Activated CD8-positive, alpha-beta T cell treated with anti-CD3 and anti-CD28 coated beads for 36 hours (primary cell): ENCODE data around the gene SAP30BP. TPM values are rescaled to one million over a fixed set of nuclear protein-coding genes. Genes with fewer than 3 reads are reported as not detected.

Experiments used
- ATAC-seq: fragments of 200-7000 bp; cut with Tn5 transposase; one replicate; pipeline ENCODE4 v1.10.0; 2021; ENCODE audit warnings: mild to moderate bottlenecking, moderate library complexity
- CTCF ChIA-PET: fragments of 350-600 bp; sonication (Branson Sonifier 250); formaldehyde crosslinking; loops from one replicate; lab custom pipeline; 2021; ENCODE audit warnings: antibody characterized with exemption; lab: Charles Lee
- POLR2A ChIA-PET: fragments of 350-600 bp; sonication (Branson Sonifier 250); formaldehyde crosslinking; loops from one replicate; lab custom pipeline; 2021; ENCODE audit warnings: antibody characterized with exemption; lab: Charles Lee
- DNase-seq: peaks from one replicate; pipeline ENCODE4 v3.0.0-alpha.2; 2020
- H3K27ac Mint-ChIP-seq: one replicate; pipeline ENCODE4 v1.8.0; 2021; ENCODE audit warnings: mild to moderate bottlenecking, mixed read lengths
- H3K27me3 Mint-ChIP-seq: one replicate; pipeline ENCODE4 v1.8.0; 2021; ENCODE audit warnings: mixed read lengths
- H3K36me3 Mint-ChIP-seq: one replicate; pipeline ENCODE4 v1.8.0; 2021; ENCODE audit warnings: low read depth, mixed read lengths
- H3K4me1 Mint-ChIP-seq: one replicate; pipeline ENCODE4 v1.8.0; 2021; ENCODE audit warnings: low read depth, mixed read lengths
- H3K4me3 Mint-ChIP-seq: one replicate; pipeline ENCODE4 v1.8.0; 2021; ENCODE audit warnings: mild to moderate bottlenecking, moderate library complexity, mixed read lengths
- H3K9me3 Mint-ChIP-seq: one replicate; pipeline ENCODE4 v1.8.0; 2021; ENCODE audit warnings: mixed read lengths
- CTCF ChIP-seq: fragments of 200-600 bp; IDR thresholded peaks from one replicate; pipeline ENCODE4 v1.8.0; 2022; ENCODE audit warnings: antibody characterized with exemption, mild to moderate bottlenecking
- intact Hi-C: fragments of 100-400 bp; cut with micrococcal nuclease; formaldehyde crosslinking; loops from one replicate; pipeline ENCODE4 v1.10.0; 2022
- total RNA-seq, 2 experiments: library from RNA; stranded (reverse); gene quantifications; one replicate each; pipeline ENCODE4 v1.2.3, GENCODE V29; 2021

The SAP30BP gene
- total RNA-seq, 2 experiments from 2014 or later, result 73.0 to 75.8 TPM

- peaks cover 6% of the 10 kb centered on the region for H3K4me1 Mint-ChIP-seq
- ATAC-seq, result peak; percentile 95
- no peaks in the 10 kb centered on the region for H3K36me3 Mint-ChIP-seq
- DNase-seq, result peak; percentile 74
- ChIA-PET CTCF (interaction anchor here (0.6 to 22.4 kb wide), 6 partner anchors 11 to 137 kb away, joined by 3 to 217 read pairs (median 4); partner anchors contain the start of gene SMIM5), POLR2A (interaction anchor here (1.0 kb wide), 1 partner anchor 40 kb away, joined by 3 read pairs; no protein-coding TSS in a partner anchor)
- H3K9me3 Mint-ChIP-seq, result no peaks in the 10 kb centered on the region
- intact Hi-C loops, result no loop called here
- H3K27me3 Mint-ChIP-seq, result peaks cover 2% of the 10 kb centered on the region
- H3K4me3 Mint-ChIP-seq, result no peak overlapping the region
- H3K27ac Mint-ChIP-seq, result peak overlapping the region; percentile 65
- TF ChIP-seq CTCF, result no peak
Measured at GRCh38 chr17:75738218-75738802, 71.2 kb downstream of the SAP30BP start.

- Mint-ChIP-seq H3K27ac (no peak overlapping the region), H3K27me3 (peaks cover 2% of the 10 kb centered on the region), H3K9me3 (no peaks in the 10 kb centered on the region), H3K36me3 (no peaks in the 10 kb centered on the region), H3K4me3 (no peak overlapping the region), H3K4me1 (peaks cover 6% of the 10 kb centered on the region)
- no peak for TF ChIP-seq CTCF
- ChIA-PET CTCF (interaction anchor here (1.5 to 22.4 kb wide), 3 partner anchors 10 to 106 kb away, joined by 3 to 217 read pairs (median 14); partner anchors contain the start of gene SMIM5), POLR2A (no interaction called here)
- ATAC-seq (no peak), DNase-seq (no peak)
- intact Hi-C loops, result no loop called here
Measured at GRCh38 chr17:75739174-75739573, 72.0 kb downstream of the SAP30BP start.

DNA sequence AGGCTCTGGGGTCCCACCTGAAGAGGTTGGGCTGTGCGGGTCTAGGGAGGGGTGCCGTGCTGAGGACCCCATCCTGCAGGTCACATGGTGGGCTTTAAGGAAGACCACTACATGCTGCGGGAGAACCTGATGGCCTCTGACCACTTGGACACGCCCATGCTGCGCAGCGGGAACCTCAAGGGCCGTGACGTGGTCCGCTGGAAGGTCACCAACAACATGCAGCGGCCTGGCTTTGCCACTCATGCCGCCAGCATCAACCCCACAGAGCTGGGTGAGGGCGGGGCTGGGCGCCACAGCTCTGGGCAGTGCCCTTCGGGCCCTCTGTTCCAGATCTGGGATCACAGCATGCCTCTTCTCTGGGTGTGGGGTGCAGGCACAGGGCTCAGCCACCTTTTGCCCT is 72.7 kb downstream of the SAP30BP start:
- POLR2A ChIA-PET, result interaction anchor here (0.6 kb wide), 1 partner anchor 64 kb away, joined by 3 read pairs; no protein-coding TSS in a partner anchor
- no peaks in the 10 kb centered on the region for H3K9me3 Mint-ChIP-seq
- H3K36me3 Mint-ChIP-seq, result no peaks in the 10 kb centered on the region
- intact Hi-C loops, result no loop called here
- ATAC-seq, result no peak
- no peak for DNase-seq
- H3K27me3 Mint-ChIP-seq, result peaks cover 2% of the 10 kb centered on the region
- H3K27ac Mint-ChIP-seq, result no peak overlapping the region
- no peak overlapping the region for H3K4me3 Mint-ChIP-seq
- peaks cover 4% of the 10 kb centered on the region for H3K4me1 Mint-ChIP-seq
- TF ChIP-seq CTCF, result no peak
- CTCF ChIA-PET, result interaction anchor here (1.4 to 22.4 kb wide), 2 partner anchors 10 to 106 kb away, joined by 6 to 217 read pairs; partner anchors contain the start of gene SMIM5

GRCh38 chr17:75740215-75740614 is 73.1 kb downstream of the SAP30BP start:
- DNase-seq (no peak), ATAC-seq (no peak)
- H3K4me1 Mint-ChIP-seq, result peaks cover 4% of the 10 kb centered on the region
- no peak overlapping the region for H3K4me3 Mint-ChIP-seq
- CTCF ChIA-PET, result interaction anchor here (1.4 to 22.4 kb wide), 3 partner anchors 9 to 107 kb away, joined by 5 to 217 read pairs (median 6); partner anchors contain the start of gene SMIM5
- H3K36me3 Mint-ChIP-seq, result no peaks in the 10 kb centered on the region
- POLR2A ChIA-PET, result interaction anchor here (0.6 kb wide), 1 partner anchor 64 kb away, joined by 3 read pairs; no protein-coding TSS in a partner anchor
- no peaks in the 10 kb centered on the region for H3K9me3 Mint-ChIP-seq
- intact Hi-C loops, result no loop called here
- no peak overlapping the region for H3K27ac Mint-ChIP-seq
- H3K27me3 Mint-ChIP-seq, result peaks cover 2% of the 10 kb centered on the region
- no peak for TF ChIP-seq CTCF

- DNase-seq, result no peak
- Mint-ChIP-seq H3K4me3 (no peak overlapping the region), H3K9me3 (no peaks in the 10 kb centered on the region), H3K27me3 (peaks cover 2% of the 10 kb centered on the region), H3K36me3 (no peaks in the 10 kb centered on the region), H3K4me1 (peaks cover 4% of the 10 kb centered on the region), H3K27ac (no peak overlapping the region)
- no peak for ATAC-seq
- intact Hi-C loops, result no loop called here
- POLR2A ChIA-PET, result no interaction called here
- TF ChIP-seq CTCF, result no peak
- CTCF ChIA-PET, result interaction anchor here (1.4 to 1.9 kb wide), 2 partner anchors 9 to 107 kb away, joined by 5 to 6 read pairs; partner anchors contain the start of gene SMIM5
Measured at GRCh38 chr17:75740631-75741077, 73.5 kb downstream of the SAP30BP start.
